ENCODE data around the gene ZNF385A.
"Not testable (repeated sequence)": the region's sequence is repeated elsewhere in the genome, so short reads cannot be mapped to it uniquely, and the experiment has no call there.

GRCh38 chr12:54325442-54326109 lies 59.0 kb downstream of the ZNF385A start:
- TF ChIP-seq ZNF565 (CRISPR knock-in tag; conservative IDR thresholded peaks at IDR 0.05; ENCODE audit: low read depth); ZNF70 (CRISPR knock-in tag; IDR thresholded peaks at IDR 0.05); PATZ1 (CRISPR knock-in tag; IDR thresholded peaks at IDR 0.05; ENCODE audit: borderline replicate concordance); CREB5 (CRISPR knock-in tag; IDR thresholded peaks at IDR 0.05; ENCODE audit: low read depth); CSDC2 (CRISPR knock-in tag; IDR thresholded peaks at IDR 0.05); PPARA (CRISPR knock-in tag; IDR thresholded peaks at IDR 0.05; ENCODE audit: borderline replicate concordance); ESRRG (CRISPR knock-in tag; IDR thresholded peaks at IDR 0.05); GLIS3 (CRISPR knock-in tag; IDR thresholded peaks at IDR 0.05); TOX (CRISPR knock-in tag; IDR thresholded peaks at IDR 0.05; ENCODE audit: borderline replicate concordance); ZFP3 (CRISPR knock-in tag; IDR thresholded peaks at IDR 0.05); ARNTL (CRISPR knock-in tag; IDR thresholded peaks at IDR 0.05; ENCODE audit: borderline replicate concordance, low read depth): not testable (repeated sequence)

Measured in SK-N-SH treated with all-trans-retinoic acid at 6 μM for 48 hours (cell line).